ENCODE measurements around the gene LCLAT1. TPM values are rescaled to one million over a fixed set of nuclear protein-coding genes. Genes with fewer than 3 reads are reported as not detected.

LCLAT1 gene
- 18.8 TPM for total RNA-seq

DNA sequence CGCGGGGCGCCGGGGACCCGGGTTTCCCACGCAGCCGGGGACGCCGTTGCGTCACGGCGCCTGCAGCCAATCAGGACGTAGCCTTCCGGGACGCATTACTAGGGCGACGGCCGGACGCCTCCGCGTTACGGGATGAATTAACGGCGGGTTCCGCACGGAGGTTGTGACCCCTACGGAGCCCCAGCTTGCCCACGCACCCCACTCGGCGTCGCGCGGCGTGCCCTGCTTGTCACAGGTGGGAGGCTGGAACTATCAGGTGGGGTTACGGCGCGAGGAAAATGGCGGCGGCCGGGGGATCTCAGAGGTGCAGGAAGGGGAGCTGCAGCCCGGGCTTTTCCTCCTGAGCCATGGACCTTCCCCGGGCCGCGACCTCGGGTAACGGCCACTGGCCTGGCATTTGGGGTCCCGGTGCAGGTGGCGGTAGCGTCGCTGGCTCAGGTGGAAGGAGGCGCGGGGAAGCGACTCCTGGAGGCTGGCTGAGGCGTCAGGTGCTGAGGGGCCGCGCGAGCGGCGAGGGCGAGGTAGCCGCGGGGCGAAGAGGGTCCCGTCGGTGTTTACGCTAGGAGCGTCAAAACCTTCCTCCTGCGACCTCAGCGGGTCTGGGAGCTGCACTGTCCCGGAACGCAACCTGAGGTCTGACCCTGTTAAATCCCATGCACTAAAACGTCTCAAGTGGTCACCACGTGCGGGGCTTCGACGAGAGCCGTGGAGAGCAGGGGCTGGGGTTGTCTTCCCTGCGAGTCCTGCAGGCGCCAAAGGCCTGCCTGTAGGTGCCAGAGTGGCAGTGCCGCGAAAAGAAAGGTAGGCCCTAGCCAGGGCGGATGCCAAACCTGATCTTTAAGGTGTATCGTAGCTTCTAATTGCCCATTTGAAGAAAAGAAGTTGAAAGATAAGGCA, at the start of gene LCLAT1:
Gene LCLAT1, plus strand, starts transcription at position 98 of the 897 bp plus-strand sequence. CDS start 78,345 bp downstream, outside the sequence.
- Histone ChIP-seq H3K27me3 (ENCODE audit: control insufficient read depth in 3 of 3, insufficient read depth in 3 of 3, low read length in 3 of 3) (no peaks in the 10 kb centered on the region), H3K9ac (ENCODE audit: low read depth in 1 of 3, low read length in 3 of 3) (peak within 1 kb of the TSS; percentile 84 to 92 (median 85)), H3K27ac (ENCODE audit: low read depth, low read length) (peak within 1 kb of the TSS; percentile 67), H3K36me3 (ENCODE audit: control insufficient read depth in 3 of 3, insufficient read depth in 3 of 3, low read length in 3 of 3) (peaks cover 0 to 2% (median 0%) of the 10 kb centered on the region in 3 donors), H3K9me3 (ENCODE audit: control insufficient read depth in 3 of 3, low read length in 3 of 3) (no peaks in the 10 kb centered on the region), H3K4me3 (ENCODE audit: low read length in 3 of 3) (peak within 1 kb of the TSS; percentile 94 to 98 (median 95)), H3K4me1 (ENCODE audit: control insufficient read depth in 3 of 3, insufficient read depth in 3 of 3, low read length in 3 of 3) (peaks cover 9 to 18% (median 13%) of the 10 kb centered on the region in 3 donors)

DNA sequence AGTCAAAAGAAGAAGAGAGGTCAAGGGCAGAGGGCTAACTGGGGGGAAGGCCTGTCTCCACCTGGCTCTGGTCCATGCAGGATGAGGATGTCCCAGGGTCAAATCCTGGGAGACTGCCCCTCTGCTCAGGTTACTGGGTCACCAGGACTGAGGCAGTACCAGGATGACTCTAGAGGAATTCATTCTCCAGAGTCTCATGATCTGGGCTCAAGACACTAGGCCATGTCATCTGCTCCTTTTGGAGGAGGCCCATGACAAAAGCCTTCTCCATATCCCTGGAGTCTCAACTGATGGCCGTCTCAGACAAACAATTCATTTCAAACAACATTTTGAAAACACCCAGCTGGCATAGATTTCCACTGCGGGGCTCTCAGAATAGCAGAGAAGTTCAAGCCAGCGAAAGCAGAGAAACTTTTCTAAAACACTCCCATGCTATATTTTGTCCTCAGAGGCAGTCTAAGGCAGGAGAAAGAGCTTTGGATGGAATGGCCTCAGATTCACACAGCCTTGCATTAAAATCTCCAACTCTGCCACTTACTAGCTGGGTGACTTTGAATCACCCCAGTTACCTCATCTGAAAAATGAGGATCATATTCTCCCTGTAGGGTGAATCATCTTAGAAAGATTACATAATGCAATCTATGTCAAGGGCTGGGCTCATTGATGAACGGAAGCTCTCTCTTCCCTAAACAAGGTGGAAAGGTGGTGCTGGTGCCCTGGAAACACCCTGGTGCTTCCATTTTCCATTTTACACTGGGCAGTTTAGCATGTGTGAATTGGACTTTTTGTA, 48.8 kb upstream of the LCLAT1 start:
- Histone ChIP-seq H3K27me3 (ENCODE audit: control insufficient read depth in 3 of 3, insufficient read depth in 3 of 3, low read length in 3 of 3) (no peaks in the 10 kb centered on the region), H3K4me1 (ENCODE audit: control insufficient read depth in 3 of 3, insufficient read depth in 3 of 3, low read length in 3 of 3) (no peaks in the 10 kb centered on the region), H3K9me3 (ENCODE audit: control insufficient read depth in 3 of 3, low read length in 3 of 3) (no peaks in the 10 kb centered on the region), H3K9ac (ENCODE audit: low read depth in 1 of 3, low read length in 3 of 3) (no peak overlapping the region), H3K27ac (ENCODE audit: low read depth, low read length) (no peak overlapping the region), H3K36me3 (ENCODE audit: control insufficient read depth in 3 of 3, insufficient read depth in 3 of 3, low read length in 3 of 3) (no peaks in the 10 kb centered on the region), H3K4me3 (ENCODE audit: low read length in 3 of 3) (no peak overlapping the region)

DNA sequence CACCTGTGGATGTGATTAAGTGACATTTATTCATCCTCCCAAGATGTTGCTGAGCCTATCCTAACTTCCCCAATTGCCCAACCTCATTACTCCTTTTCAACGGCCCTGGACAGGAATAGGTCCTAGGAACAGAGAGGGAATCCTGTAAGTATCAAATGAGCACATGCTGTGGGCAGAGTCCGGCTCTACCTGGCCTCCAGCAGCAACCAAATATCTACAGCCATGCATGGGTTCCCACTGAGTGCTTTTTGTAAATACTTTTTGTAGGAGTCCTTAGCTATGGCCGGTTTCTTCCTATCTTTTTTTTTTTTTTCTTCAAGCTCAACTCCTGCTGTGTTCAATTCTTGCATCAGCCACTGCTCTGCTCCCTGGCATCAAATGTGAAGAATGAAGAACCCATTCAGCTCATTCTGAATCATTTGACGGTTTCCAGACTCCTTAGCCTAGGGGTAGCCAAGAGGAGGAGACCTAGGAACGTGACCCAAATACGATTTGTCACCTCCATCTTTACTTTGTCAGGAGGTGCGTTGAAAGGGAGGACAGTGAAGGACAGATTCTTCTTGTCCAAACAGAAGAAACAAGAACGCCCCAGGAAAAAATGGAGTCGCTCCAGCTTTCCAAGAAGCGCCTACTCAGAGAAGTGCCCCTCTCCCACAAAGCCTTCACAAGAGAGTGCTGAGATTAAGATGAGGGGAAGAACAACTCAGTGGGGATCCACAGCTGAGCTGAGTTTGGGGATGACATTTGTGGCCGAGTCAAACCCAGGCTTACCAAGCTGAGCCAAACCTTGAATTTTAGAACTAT, 46.7 kb upstream of the LCLAT1 start:
- Histone ChIP-seq H3K27me3 (ENCODE audit: control insufficient read depth in 3 of 3, insufficient read depth in 3 of 3, low read length in 3 of 3) (peaks cover 0 to 2% (median 0%) of the 10 kb centered on the region in 3 donors), H3K9ac (ENCODE audit: low read depth in 1 of 3, low read length in 3 of 3) (no peak overlapping the region), H3K9me3 (ENCODE audit: control insufficient read depth in 3 of 3, low read length in 3 of 3) (no peaks in the 10 kb centered on the region), H3K27ac (ENCODE audit: low read depth, low read length) (no peak overlapping the region), H3K4me3 (ENCODE audit: low read length in 3 of 3) (no peak overlapping the region), H3K36me3 (ENCODE audit: control insufficient read depth in 3 of 3, insufficient read depth in 3 of 3, low read length in 3 of 3) (no peaks in the 10 kb centered on the region), H3K4me1 (ENCODE audit: control insufficient read depth in 3 of 3, insufficient read depth in 3 of 3, low read length in 3 of 3) (peaks cover 3 to 8% (median 4%) of the 10 kb centered on the region in 3 donors)

DNA sequence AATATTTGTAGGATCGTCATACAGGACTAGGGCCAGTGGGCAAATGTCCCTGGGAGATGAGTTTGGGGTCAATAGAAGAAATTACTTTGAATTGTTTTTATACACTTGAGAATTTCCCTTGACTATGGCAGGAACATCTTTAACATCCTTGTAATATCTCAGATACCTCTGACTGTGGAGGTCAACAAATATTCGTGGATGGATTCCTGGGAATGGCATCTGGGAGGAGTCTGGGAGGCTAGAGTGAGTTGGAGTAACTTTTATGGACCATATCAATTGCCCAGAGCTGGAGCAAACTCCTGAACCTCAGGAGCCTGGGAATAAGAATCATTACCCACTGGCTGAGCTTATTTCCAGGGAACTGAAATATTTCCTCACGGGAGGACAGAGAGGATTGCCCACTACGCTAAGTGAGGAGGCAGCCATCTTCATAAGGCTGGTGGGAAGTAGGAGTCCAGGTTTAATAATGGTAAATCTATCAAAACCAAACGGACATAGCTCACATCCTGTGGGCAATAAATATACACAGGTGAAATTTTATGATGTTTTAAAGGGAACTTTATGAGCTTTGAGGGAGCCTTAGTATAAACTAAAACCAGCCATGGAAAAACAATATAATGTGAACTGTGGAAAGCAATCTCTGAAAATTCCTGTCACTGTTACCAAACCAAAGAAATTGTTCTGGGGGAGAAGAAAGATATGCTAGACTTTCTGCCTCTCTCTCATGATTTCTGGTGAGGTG, 44.4 kb upstream of the LCLAT1 start:
- Histone ChIP-seq H3K36me3 (ENCODE audit: control insufficient read depth in 3 of 3, insufficient read depth in 3 of 3, low read length in 3 of 3) (no peaks in the 10 kb centered on the region), H3K9ac (ENCODE audit: low read depth in 1 of 3, low read length in 3 of 3) (no peak overlapping the region), H3K9me3 (ENCODE audit: control insufficient read depth in 3 of 3, low read length in 3 of 3) (no peaks in the 10 kb centered on the region), H3K27me3 (ENCODE audit: control insufficient read depth in 3 of 3, insufficient read depth in 3 of 3, low read length in 3 of 3) (peaks cover 0 to 2% (median 0%) of the 10 kb centered on the region in 3 donors), H3K27ac (ENCODE audit: low read depth, low read length) (no peak overlapping the region), H3K4me1 (ENCODE audit: control insufficient read depth in 3 of 3, insufficient read depth in 3 of 3, low read length in 3 of 3) (peaks cover 6 to 11% (median 7%) of the 10 kb centered on the region in 3 donors), H3K4me3 (ENCODE audit: low read length in 3 of 3) (no peak overlapping the region)

DNA sequence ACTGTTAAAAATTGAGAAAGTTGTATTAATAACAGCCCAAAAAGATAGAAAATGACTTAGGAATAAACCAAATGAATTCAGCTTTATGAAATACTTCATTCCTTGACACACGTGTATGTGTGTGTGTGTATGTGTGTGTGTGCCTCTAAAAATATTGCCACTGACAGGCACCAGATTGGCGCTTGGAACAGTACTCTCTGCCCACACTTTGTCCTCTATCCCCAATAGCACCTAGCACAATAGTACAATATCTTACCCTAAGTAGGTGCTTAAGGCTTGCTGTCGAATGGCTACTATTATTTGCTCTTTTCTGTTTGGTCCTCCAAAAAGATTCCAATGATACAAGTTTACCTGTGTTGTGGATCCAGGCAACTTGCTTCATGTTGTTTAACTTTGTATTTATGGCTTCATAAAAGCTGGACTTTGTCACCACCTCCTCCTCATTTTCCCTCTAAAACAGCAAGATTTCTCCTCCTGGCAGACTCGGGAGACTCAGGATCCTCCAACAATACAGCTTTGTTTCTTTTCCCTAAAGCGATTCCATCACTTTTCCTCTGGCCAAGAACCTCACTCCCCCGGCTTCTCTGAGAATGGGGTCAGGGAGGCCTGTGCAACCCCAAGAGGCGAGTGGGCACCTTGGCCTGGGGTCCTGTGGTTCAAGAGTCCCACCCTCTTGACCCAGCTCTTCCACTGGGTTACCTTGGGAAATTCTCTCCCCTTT, 43.3 kb upstream of the LCLAT1 start:
- H3K9me3 ChIP-seq (ENCODE audit: control insufficient read depth in 3 of 3, low read length in 3 of 3), result no peaks in the 10 kb centered on the region
- H3K9ac ChIP-seq (ENCODE audit: low read depth in 1 of 3, low read length in 3 of 3), result no peak overlapping the region
- peaks cover 0 to 2% (median 0%) of the 10 kb centered on the region in 3 donors for H3K27me3 ChIP-seq (ENCODE audit: control insufficient read depth in 3 of 3, insufficient read depth in 3 of 3, low read length in 3 of 3)
- H3K27ac ChIP-seq (ENCODE audit: low read depth, low read length), result peak overlapping the region; percentile 20
- H3K36me3 ChIP-seq (ENCODE audit: control insufficient read depth in 3 of 3, insufficient read depth in 3 of 3, low read length in 3 of 3), result no peaks in the 10 kb centered on the region
- H3K4me1 ChIP-seq (ENCODE audit: control insufficient read depth in 3 of 3, insufficient read depth in 3 of 3, low read length in 3 of 3), result peaks cover 16 to 23% (median 18%) of the 10 kb centered on the region in 3 donors
- no peak overlapping the region for H3K4me3 ChIP-seq (ENCODE audit: low read length in 3 of 3)

DNA sequence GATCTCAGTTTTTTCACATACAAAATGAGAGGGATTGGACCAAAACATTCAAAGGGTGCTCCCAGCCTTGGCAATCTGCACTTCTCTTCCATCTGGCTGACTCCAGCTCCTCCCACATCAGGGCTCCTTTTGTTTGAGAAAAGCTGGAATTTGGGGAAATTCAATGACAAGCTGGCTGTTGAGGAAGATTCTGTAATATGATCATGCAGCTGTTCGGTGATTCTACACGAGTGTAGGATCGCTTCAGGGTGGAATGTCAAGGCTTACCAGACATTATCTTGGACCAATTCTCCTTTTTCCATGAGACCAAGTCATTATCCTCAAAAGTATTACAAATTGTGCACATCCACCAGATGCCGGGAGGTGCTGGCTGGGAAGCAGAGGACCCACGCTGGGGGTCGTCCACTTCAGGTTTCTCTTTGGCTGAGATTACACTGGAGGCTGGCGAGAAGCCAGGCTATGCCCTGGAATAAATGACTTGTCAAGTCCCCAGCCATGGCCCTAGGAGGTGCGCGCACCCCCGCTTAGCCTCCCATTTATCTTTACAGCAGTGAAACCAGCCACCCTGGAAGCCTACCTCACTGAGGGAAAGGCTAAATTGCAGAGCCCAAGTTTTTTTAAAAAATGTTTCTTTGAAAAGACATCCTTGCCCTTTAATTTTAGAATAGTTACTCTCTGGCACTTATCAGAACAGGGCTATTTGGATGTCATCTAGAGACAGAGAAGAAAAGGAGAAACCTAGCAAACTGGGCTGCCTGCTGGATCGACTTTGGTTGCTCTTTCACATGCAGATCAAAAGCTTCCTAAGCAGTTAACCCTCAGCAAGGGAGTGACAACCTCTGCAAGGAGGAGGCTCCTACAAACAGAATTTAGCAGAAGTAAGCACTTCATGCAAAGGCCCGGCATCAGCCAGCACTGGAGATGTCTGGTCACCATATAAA, 42.5 kb upstream of the LCLAT1 start:
- no peaks in the 10 kb centered on the region for H3K9me3 ChIP-seq (ENCODE audit: control insufficient read depth in 3 of 3, low read length in 3 of 3)
- peaks cover 19 to 30% (median 19%) of the 10 kb centered on the region in 3 donors for H3K4me1 ChIP-seq (ENCODE audit: control insufficient read depth in 3 of 3, insufficient read depth in 3 of 3, low read length in 3 of 3)
- H3K9ac ChIP-seq (ENCODE audit: low read depth in 1 of 3, low read length in 3 of 3), result no peak overlapping the region
- no peak overlapping the region for H3K4me3 ChIP-seq (ENCODE audit: low read length in 3 of 3)
- H3K27ac ChIP-seq (ENCODE audit: low read depth, low read length), result peak overlapping the region; percentile 20
- peaks cover 0 to 2% (median 0%) of the 10 kb centered on the region in 3 donors for H3K27me3 ChIP-seq (ENCODE audit: control insufficient read depth in 3 of 3, insufficient read depth in 3 of 3, low read length in 3 of 3)
- no peaks in the 10 kb centered on the region for H3K36me3 ChIP-seq (ENCODE audit: control insufficient read depth in 3 of 3, insufficient read depth in 3 of 3, low read length in 3 of 3)

DNA sequence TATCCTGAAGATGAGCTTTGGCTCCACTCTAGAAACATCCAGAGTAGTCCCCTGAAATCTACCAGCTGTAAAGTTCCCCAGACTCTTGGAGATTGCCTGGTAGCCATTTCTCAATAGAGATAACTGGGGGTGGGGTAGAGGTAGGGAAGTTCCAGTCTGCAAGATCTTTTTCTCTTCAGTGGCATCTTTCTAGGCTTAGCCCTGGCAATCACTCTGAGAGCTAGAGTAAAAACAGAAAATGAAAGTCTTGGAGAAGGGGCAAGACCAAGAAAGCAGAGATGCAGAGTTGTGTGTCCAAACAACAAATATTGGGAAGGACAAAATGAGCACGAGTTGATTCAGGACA, 41.8 kb upstream of the LCLAT1 start:
- peaks cover 0 to 2% (median 0%) of the 10 kb centered on the region in 3 donors for H3K27me3 ChIP-seq (ENCODE audit: control insufficient read depth in 3 of 3, insufficient read depth in 3 of 3, low read length in 3 of 3)
- H3K27ac ChIP-seq (ENCODE audit: low read depth, low read length), result no peak overlapping the region
- H3K9me3 ChIP-seq (ENCODE audit: control insufficient read depth in 3 of 3, low read length in 3 of 3), result no peaks in the 10 kb centered on the region
- no peak overlapping the region for H3K4me3 ChIP-seq (ENCODE audit: low read length in 3 of 3)
- peaks cover 19 to 30% (median 19%) of the 10 kb centered on the region in 3 donors for H3K4me1 ChIP-seq (ENCODE audit: control insufficient read depth in 3 of 3, insufficient read depth in 3 of 3, low read length in 3 of 3)
- H3K9ac ChIP-seq (ENCODE audit: low read depth in 1 of 3, low read length in 3 of 3), result no peak overlapping the region
- no peaks in the 10 kb centered on the region for H3K36me3 ChIP-seq (ENCODE audit: control insufficient read depth in 3 of 3, insufficient read depth in 3 of 3, low read length in 3 of 3)

DNA sequence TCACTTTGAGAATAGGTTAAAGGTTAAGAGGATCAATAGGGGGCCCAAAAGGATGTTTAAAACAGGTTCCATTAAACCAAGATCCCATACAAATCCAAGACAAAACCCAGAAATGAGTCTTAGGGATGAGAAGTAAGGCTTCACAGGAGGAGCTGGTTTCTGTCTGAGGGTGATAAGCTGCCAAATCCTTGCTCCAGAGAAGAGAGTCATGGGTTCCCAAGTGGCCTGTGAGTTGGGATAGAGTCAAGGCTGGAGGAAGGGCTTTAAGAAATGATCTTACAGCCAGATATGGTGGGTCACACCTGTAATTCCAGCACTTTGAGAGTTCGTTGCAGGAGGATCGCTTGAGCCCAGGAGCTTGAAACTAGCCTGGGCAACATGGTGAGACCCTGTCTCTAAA, 40.2 kb upstream of the LCLAT1 start:
- Histone ChIP-seq H3K9ac (ENCODE audit: low read depth in 1 of 3, low read length in 3 of 3) (no peak overlapping the region), H3K4me3 (ENCODE audit: low read length in 3 of 3) (no peak overlapping the region), H3K27ac (ENCODE audit: low read depth, low read length) (no peak overlapping the region), H3K36me3 (ENCODE audit: control insufficient read depth in 3 of 3, insufficient read depth in 3 of 3, low read length in 3 of 3) (no peaks in the 10 kb centered on the region), H3K27me3 (ENCODE audit: control insufficient read depth in 3 of 3, insufficient read depth in 3 of 3, low read length in 3 of 3) (peaks cover 0 to 2% (median 0%) of the 10 kb centered on the region in 3 donors), H3K4me1 (ENCODE audit: control insufficient read depth in 3 of 3, insufficient read depth in 3 of 3, low read length in 3 of 3) (peaks cover 19 to 32% (median 21%) of the 10 kb centered on the region in 3 donors), H3K9me3 (ENCODE audit: control insufficient read depth in 3 of 3, low read length in 3 of 3) (no peaks in the 10 kb centered on the region)
